BJ (cell line): Measurements from ENCODE around the gene B3GLCT. TPM values are rescaled to one million over a fixed set of nuclear protein-coding genes. Genes with fewer than 3 reads are reported as not detected.
"Not testable (repeated sequence)": the region's sequence is repeated elsewhere in the genome, so short reads cannot be mapped to it uniquely, and the experiment has no call there.

Experiments
- CTCF ChIA-PET: fragments of 350-600 bp; formaldehyde crosslinking; extraction: SDS; loops from one replicate; lab custom pipeline; 2021; ENCODE audit warnings: antibody characterized with exemption, inconsistent platforms; lab: Yijun Ruan, JAX
- POLR2A ChIA-PET: fragments of 300-600 bp; sonication (Branson Sonifier 250); formaldehyde crosslinking; extraction: SDS; loops from one replicate; lab custom pipeline; 2021; ENCODE audit warnings: antibody characterized with exemption; lab: Charles Lee
- DNase-seq: peaks from one replicate; pipeline ENCODE4 v3.0.0-alpha.2; 2011; ENCODE audit warnings: low read depth
- H3K27me3 ChIP-seq: 2 replicates; pipeline ENCODE4 v1.6.0; 2011; ENCODE audit warnings: low read length; ENCODE audit not compliant: control insufficient read depth, insufficient read depth
- H3K36me3 ChIP-seq: 2 replicates; pipeline ENCODE4 v1.5.1; 2011; ENCODE audit warnings: low read length; ENCODE audit not compliant: control insufficient read depth, insufficient read depth
- H3K4me3 ChIP-seq: 2 replicates; pipeline ENCODE4 v1.5.1; 2011; ENCODE audit warnings: low read depth, mild to moderate bottlenecking, control low read depth, low read length
- CTCF ChIP-seq: IDR thresholded peaks from 2 replicates; pipeline ENCODE4 v1.5.1; 2011; ENCODE audit warnings: low read depth, mild to moderate bottlenecking, control low read depth, inconsistent platforms, low read length, moderate library complexity; ENCODE audit not compliant: insufficient read depth
- polyA plus RNA-seq: library from polyadenylated mRNA; depleted of rRNA; stranded (reverse); fragments of >200 nt; gene quantifications from 2 replicates; pipeline ENCODE4 v1.2.3, GENCODE V29; 2011

B3GLCT gene
- polyA plus RNA-seq, 1 experiment: 3.3 TPM

GRCh38 chr13:31175847-31176532 lies 23.8 kb upstream of the B3GLCT start:
- ChIA-PET POLR2A (no interaction called here), CTCF (interaction anchor here (1.2 kb wide), 1 partner anchor 12 kb away, joined by 5 read pairs; no protein-coding TSS in a partner anchor)
- DNase-seq: no peak
- TF ChIP-seq CTCF: no peak
- H3K4me3 ChIP-seq: no peak overlapping the region
- H3K36me3 ChIP-seq: no peaks in the 10 kb centered on the region
- H3K27me3 ChIP-seq: no peaks in the 10 kb centered on the region

GRCh38 chr13:31177813-31178495 lies 21.8 kb upstream of the B3GLCT start:
- H3K36me3 ChIP-seq, POLR2A ChIA-PET, H3K4me3 ChIP-seq, H3K27me3 ChIP-seq, DNase-seq: not testable (repeated sequence)
- CTCF ChIA-PET: interaction anchor here (1.0 kb wide), 1 partner anchor 127 kb away, joined by 5 read pairs; no protein-coding TSS in a partner anchor

- H3K27me3 ChIP-seq: no peaks in the 10 kb centered on the region
- no peak for DNase-seq
- ChIA-PET POLR2A (no interaction called here), CTCF (interaction anchor here (0.7 to 1.1 kb wide), 2 partner anchors 21 to 22 kb away, joined by 3 to 5 read pairs; partner anchors contain the start of gene B3GLCT)
- TF ChIP-seq CTCF: no peak
- H3K4me3 ChIP-seq: no peak overlapping the region
- no peaks in the 10 kb centered on the region for H3K36me3 ChIP-seq
Observed at GRCh38 chr13:31179241-31179640, 20.5 kb upstream of the B3GLCT start.

- ChIA-PET POLR2A (no interaction called here), CTCF (interaction anchor here (0.7 to 1.1 kb wide), 2 partner anchors 20 to 21 kb away, joined by 3 to 5 read pairs; partner anchors contain the start of gene B3GLCT)
- no peaks in the 10 kb centered on the region for H3K36me3 ChIP-seq
- no peak for DNase-seq
- no peak overlapping the region for H3K4me3 ChIP-seq
- no peaks in the 10 kb centered on the region for H3K27me3 ChIP-seq
- TF ChIP-seq CTCF: no peak
Observed at GRCh38 chr13:31179754-31180153, 20.0 kb upstream of the B3GLCT start.

- peaks cover 1% of the 10 kb centered on the region; the same call in 1 of the 2 replicates for H3K27me3 ChIP-seq
- CTCF ChIA-PET: no interaction called here
- H3K4me3 ChIP-seq: no peak overlapping the region
- no peak for TF ChIP-seq CTCF
- POLR2A ChIA-PET: no interaction called here
- DNase-seq: no peak
- no peaks in the 10 kb centered on the region for H3K36me3 ChIP-seq
Observed at GRCh38 chr13:31182987-31183386, 16.8 kb upstream of the B3GLCT start.
